KG1 (cell line): ENCODE results near the gene SMIM8.
A peak's percentile ranks its signal among the peaks of the same experiment; 100 is the strongest.
"Not testable (repeated sequence)": the region's sequence is repeated elsewhere in the genome, so short reads cannot be mapped to it uniquely, and the experiment has no call there.

ENCODE experiments used
- DNase-seq: peaks from one replicate; lab custom pipeline; 2025; lab: John Stamatoyannopoulos, UW

SMIM8 gene

GRCh38 chr6:87322304-87323212, at the start of gene SMIM8:
Gene SMIM8 (plus strand): TSS chr6:87322588. CDS start chr6:87337032, 14,444 bp downstream.
- peak; percentile 76 for DNase-seq

- DNase-seq: no peak
These were observed 47.6 kb upstream of the SMIM8 start for GRCh38 chr6:87274660-87275274.

- DNase-seq: no peak
These were observed 45.8 kb upstream of the SMIM8 start for GRCh38 chr6:87276624-87277023.

- DNase-seq: no peak
These were observed 45.3 kb upstream of the SMIM8 start for GRCh38 chr6:87277123-87277522.

- no peak for DNase-seq
These were observed 43.2 kb upstream of the SMIM8 start for GRCh38 chr6:87279196-87279595.

GRCh38 chr6:87281426-87281825, 41.0 kb upstream of the SMIM8 start:
- no peak for DNase-seq

- DNase-seq: no peak
These were observed 39.6 kb upstream of the SMIM8 start for GRCh38 chr6:87282743-87283142.

GRCh38 chr6:87283461-87283860, 38.9 kb upstream of the SMIM8 start:
- no peak for DNase-seq

- no peak for DNase-seq
These were observed 35.1 kb upstream of the SMIM8 start for GRCh38 chr6:87287251-87287650.

- DNase-seq: no peak
These were observed 32.8 kb upstream of the SMIM8 start for GRCh38 chr6:87289571-87289970.

- DNase-seq: no peak
These were observed 30.5 kb upstream of the SMIM8 start for GRCh38 chr6:87291883-87292282.

- no peak for DNase-seq
These were observed 28.9 kb upstream of the SMIM8 start for GRCh38 chr6:87293526-87293925.

GRCh38 chr6:87297119-87297518, 25.3 kb upstream of the SMIM8 start:
- no peak for DNase-seq

GRCh38 chr6:87301277-87301676, 21.1 kb upstream of the SMIM8 start:
- DNase-seq: not testable (repeated sequence)

GRCh38 chr6:87308970-87309369, 13.4 kb upstream of the SMIM8 start:
- no peak for DNase-seq

- DNase-seq: no peak
These were observed 9.5 kb upstream of the SMIM8 start for GRCh38 chr6:87312860-87313259.

- DNase-seq: no peak
These were observed 7.3 kb upstream of the SMIM8 start for GRCh38 chr6:87315071-87315470.

- no peak for DNase-seq
These were observed 3.0 kb upstream of the SMIM8 start for GRCh38 chr6:87319271-87319987.

- DNase-seq: not testable (repeated sequence)
These were observed 1.5 kb downstream of the SMIM8 start for GRCh38 chr6:87323880-87324279.

- DNase-seq: no peak
These were observed 8.6 kb downstream of the SMIM8 start for GRCh38 chr6:87330961-87331360.

- no peak for DNase-seq
These were observed 10.6 kb downstream of the SMIM8 start for GRCh38 chr6:87333033-87333432.

- no peak for DNase-seq
These were observed 11.3 kb downstream of the SMIM8 start for GRCh38 chr6:87333591-87334181.
